Renal cortical epithelial cell (primary cell): ENCODE data around the gene ZNF322. TPM values are rescaled to one million over a fixed set of nuclear protein-coding genes. Genes with fewer than 3 reads are reported as not detected.

Experiments used
- DNase-seq: peaks from one replicate; pipeline ENCODE4 v3.0.0-alpha.2; 2011; ENCODE audit warnings: low read depth
- total RNA-seq: library from RNA; depleted of rRNA; stranded (reverse); fragments of >200 nt; gene quantifications from 2 replicates; pipeline ENCODE4 v1.2.3, GENCODE V29; 2014

Gene ZNF322
- total RNA-seq, 1 donor from 2014 or later, result 22.2 TPM

DNA sequence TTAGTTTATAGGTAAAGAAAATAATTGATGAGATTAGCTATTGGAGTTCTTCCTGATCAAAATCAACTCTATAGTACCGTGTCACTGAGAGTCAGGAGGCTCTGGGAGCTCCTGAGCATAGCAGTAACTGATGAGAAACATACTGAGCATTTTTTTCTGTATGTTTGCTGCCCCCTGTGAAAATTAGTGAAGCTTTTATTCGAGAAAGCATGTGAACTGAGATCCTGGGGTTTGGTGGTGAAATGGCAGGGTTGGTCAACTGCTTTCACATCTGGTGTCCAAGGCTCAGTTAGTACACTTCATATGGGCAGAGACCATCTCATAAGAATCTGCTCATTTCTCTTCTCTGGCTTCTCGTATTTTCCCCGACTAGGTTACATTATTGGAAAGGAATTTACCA lies 66.9 kb downstream of the ZNF322 start:
- DNase-seq, result no peak

DNA sequence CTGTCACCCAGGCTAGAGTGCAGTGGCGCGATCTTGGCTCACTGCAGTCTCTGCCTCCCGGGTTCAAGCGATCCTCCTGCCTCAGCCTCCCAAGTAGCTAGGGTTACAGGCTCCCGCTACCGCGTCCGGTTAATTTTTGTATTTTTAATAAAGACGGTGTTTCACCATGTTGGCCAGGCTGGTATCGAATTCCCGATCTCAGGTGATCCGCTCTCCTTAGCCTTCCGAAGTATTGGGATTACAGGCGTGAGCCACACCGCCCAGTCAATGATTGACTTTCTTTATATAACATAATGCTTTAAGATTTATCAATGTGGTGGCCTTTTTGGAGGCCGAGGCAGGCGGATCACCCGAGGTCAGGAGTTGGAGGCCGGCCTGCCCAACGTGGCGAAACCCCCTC lies 70.6 kb downstream of the ZNF322 start:
- DNase-seq, result no peak

Other genes starting within 250 kb of the ZNF322 start
- gene BTN3A3, start 219.2 kb downstream of the ZNF322 start, total RNA-seq, result 10.1 and 10.6 TPM in 2 replicates
- gene BTN2A1, start 201.8 kb downstream of the ZNF322 start, total RNA-seq, result 8.2 and 13.5 TPM in 2 replicates
- gene BTN1A1, start 159.4 kb downstream of the ZNF322 start, total RNA-seq, result not detected in 2 replicates
- gene HMGN4, start 121.4 kb downstream of the ZNF322 start, total RNA-seq, result 117 and 119 TPM in 2 replicates
- gene ABT1, start 62.8 kb downstream of the ZNF322 start, total RNA-seq, result 9.1 and 14.6 TPM in 2 replicates